ENCODE results near the gene PNMA8C.
"Not testable (repeated sequence)": the region's sequence is repeated elsewhere in the genome, so short reads cannot be mapped to it uniquely, and the experiment has no call there.

Gene PNMA8C

GRCh38 chr19:46388311-46389095 lies 40.2 kb downstream of the PNMA8C start:
- DNase-seq = no peak

- DNase-seq = no peak
Measured at GRCh38 chr19:46387713-46388130, 41.0 kb downstream of the PNMA8C start.

- DNase-seq = no peak
Measured at GRCh38 chr19:46386996-46387712, 41.6 kb downstream of the PNMA8C start.

- no peak for DNase-seq
Measured at GRCh38 chr19:46386151-46386550, 42.6 kb downstream of the PNMA8C start.

GRCh38 chr19:46385636-46386035 lies 43.1 kb downstream of the PNMA8C start:
- no peak for DNase-seq

GRCh38 chr19:46384396-46384795 lies 44.3 kb downstream of the PNMA8C start:
- DNase-seq = no peak

GRCh38 chr19:46383846-46384245 lies 44.9 kb downstream of the PNMA8C start:
- no peak for DNase-seq

GRCh38 chr19:46383171-46383815 lies 45.4 kb downstream of the PNMA8C start:
- no peak for DNase-seq

GRCh38 chr19:46381756-46382345 lies 46.9 kb downstream of the PNMA8C start:
- DNase-seq = no peak

GRCh38 chr19:46381346-46381745 lies 47.4 kb downstream of the PNMA8C start:
- DNase-seq = no peak

GRCh38 chr19:46380690-46381089 lies 48.0 kb downstream of the PNMA8C start:
- DNase-seq = no peak

GRCh38 chr19:46378268-46378667 lies 50.5 kb downstream of the PNMA8C start:
- DNase-seq = no peak

GRCh38 chr19:46376241-46377153 lies 52.2 kb downstream of the PNMA8C start:
- DNase-seq = no peak

- DNase-seq = not testable (repeated sequence)
Measured at GRCh38 chr19:46375476-46376067, 53.2 kb downstream of the PNMA8C start.

Measured in activated effector memory CD4-positive, alpha-beta T cell treated with anti-CD3 and anti-CD28 coated beads, Interleukin-2, amount 50 U/mL, for 16 hours (primary cell).